PC-3 (cell line): Measurements from ENCODE around the gene ST3GAL4.

Experiments
- EZH2 ChIP-seq: fragments of 300-600 bp; sonication (generic); IDR thresholded peaks from one replicate; pipeline ENCODE4 v1.6.1; 2017; ENCODE audit warnings: antibody characterized with exemption, mild to moderate bottlenecking, low read length; ENCODE audit not compliant: unreplicated experiment
- EZH2phosphoT487 ChIP-seq: fragments of 300-600 bp; sonication (generic); IDR thresholded peaks from 2 replicates; pipeline ENCODE4 v1.6.1; 2018; ENCODE audit warnings: mild to moderate bottlenecking, antibody characterized with exemption, low read length, borderline replicate concordance
- TF ChIP-seq, protein P1 (sequence below): fragments of 300-600 bp; sonication (generic); conservative IDR thresholded peaks from 2 replicates; pipeline ENCODE4 v1.5.1; 2017; ENCODE audit warnings: antibody characterized with exemption, low read depth, mild to moderate bottlenecking, low read length

DNA sequence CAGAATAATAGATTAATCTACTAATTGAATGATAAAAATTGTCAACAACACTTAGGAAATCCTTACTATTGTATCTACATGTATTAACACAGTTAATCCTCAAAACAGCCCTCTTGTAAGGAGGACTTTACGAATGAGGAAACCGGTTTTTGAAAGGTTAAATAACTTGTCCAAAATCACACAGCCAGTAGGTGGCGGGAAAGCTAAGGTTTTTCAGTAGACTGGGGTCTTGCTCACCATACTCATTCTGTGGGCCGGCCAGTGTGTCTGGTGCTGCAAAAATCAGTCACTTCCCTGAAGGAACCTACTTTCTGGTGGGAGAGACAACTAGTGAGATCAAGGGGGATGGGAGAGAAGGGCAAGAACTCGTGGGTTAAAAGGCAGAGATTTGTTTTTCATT is 47.8 kb upstream of the ST3GAL4 start:
- TF ChIP-seq, protein P1, sequence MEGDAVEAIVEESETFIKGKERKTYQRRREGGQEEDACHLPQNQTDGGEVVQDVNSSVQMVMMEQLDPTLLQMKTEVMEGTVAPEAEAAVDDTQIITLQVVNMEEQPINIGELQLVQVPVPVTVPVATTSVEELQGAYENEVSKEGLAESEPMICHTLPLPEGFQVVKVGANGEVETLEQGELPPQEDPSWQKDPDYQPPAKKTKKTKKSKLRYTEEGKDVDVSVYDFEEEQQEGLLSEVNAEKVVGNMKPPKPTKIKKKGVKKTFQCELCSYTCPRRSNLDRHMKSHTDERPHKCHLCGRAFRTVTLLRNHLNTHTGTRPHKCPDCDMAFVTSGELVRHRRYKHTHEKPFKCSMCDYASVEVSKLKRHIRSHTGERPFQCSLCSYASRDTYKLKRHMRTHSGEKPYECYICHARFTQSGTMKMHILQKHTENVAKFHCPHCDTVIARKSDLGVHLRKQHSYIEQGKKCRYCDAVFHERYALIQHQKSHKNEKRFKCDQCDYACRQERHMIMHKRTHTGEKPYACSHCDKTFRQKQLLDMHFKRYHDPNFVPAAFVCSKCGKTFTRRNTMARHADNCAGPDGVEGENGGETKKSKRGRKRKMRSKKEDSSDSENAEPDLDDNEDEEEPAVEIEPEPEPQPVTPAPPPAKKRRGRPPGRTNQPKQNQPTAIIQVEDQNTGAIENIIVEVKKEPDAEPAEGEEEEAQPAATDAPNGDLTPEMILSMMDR: peak; percentile 84
- TF ChIP-seq EZH2 (no peak), EZH2phosphoT487 (no peak)
